PFSK-1 (cell line): Measurements from ENCODE around the gene MAN2B2. TPM values are rescaled to one million over a fixed set of nuclear protein-coding genes. Genes with fewer than 3 reads are reported as not detected.

ENCODE experiments used
- FOXP2 ChIP-seq: optimal IDR thresholded peaks from 2 replicates; pipeline ENCODE3; 2011; ENCODE audit warnings: borderline replicate concordance, control low read depth, inconsistent platforms; ENCODE audit not compliant: insufficient read depth; ENCODE audit errors: extremely low read length, extremely low read depth
- POLR2AphosphoS5 ChIP-seq: IDR thresholded peaks from 2 replicates; pipeline ENCODE4 v1.6.1; 2012; ENCODE audit warnings: low read depth, mild to moderate bottlenecking, control low read depth, low read length, moderate library complexity
- REST ChIP-seq, 2 experiments: IDR thresholded peaks; 2 replicates each; pipeline versions ENCODE4 v1.6.1 to v1.8.0; 2011 to 2012; ENCODE audit warnings: low read depth in 2 of 2, low read length in 2 of 2, control low read depth in 1 of 2, inconsistent platforms in 1 of 2, mild to moderate bottlenecking in 1 of 2, moderate library complexity in 1 of 2; ENCODE audit not compliant: insufficient read depth in 1 of 2
- SIN3A ChIP-seq: IDR thresholded peaks from 2 replicates; pipeline ENCODE4 v1.6.1; 2012; ENCODE audit warnings: mild to moderate bottlenecking, low read length, moderate library complexity, borderline replicate concordance; ENCODE audit not compliant: insufficient read depth
- TAF1 ChIP-seq: IDR thresholded peaks from 2 replicates; pipeline ENCODE4 v1.6.1; 2012; ENCODE audit warnings: low read length, control low read depth, borderline replicate concordance; ENCODE audit not compliant: insufficient read depth
- polyA plus RNA-seq: library from polyadenylated mRNA; unstranded; fragments of >200 nt; gene quantifications from one replicate; pipeline ENCODE4 v1.2.1, GENCODE V29; 2012; ENCODE audit warnings: low read depth, missing spikeins; ENCODE audit not compliant: insufficient read length

MAN2B2 gene
- 15.2 TPM for polyA plus RNA-seq

DNA sequence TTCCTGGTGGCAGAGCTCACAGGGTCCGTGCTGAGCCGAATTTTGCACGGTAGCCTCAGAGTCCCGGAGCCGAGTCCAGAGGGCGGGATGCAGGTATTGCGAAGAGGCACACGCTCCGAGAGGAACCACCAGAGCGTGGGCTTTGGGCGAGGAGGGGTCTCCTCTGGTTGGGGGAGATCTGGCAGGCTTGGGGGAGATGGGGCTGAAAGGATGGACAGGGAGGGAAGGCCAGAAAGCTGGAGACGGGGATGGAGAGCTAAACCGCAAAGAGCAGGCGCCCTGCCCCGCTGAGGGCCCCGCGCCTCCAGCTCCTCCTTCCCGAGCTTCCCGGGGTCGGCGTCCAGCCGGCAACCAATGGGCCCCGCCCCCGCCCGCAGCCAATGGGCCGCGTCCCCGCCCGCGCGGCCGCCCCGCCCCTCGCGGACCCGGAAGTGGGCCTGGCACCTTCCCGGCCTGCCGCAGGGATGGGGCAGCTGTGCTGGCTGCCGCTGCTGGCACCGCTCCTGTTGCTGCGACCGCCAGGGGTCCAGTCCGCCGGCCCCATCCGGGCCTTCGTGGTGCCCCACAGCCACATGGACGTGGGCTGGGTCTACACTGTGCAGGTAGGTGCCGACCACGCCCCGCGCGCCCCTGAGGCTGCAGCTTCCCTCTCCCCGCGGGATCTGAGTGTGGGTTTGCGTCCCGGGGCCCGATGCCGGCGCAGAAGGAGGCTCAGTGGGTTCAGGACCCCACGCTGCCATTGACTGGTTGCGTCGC is at the start of gene MAN2B2:
Gene MAN2B2, plus strand, starts transcription at position 443 of the 756 bp plus-strand sequence. Its CDS starts 22 bp downstream, at position 465.
- TF ChIP-seq SIN3A: no peak
- TF ChIP-seq FOXP2: peak; percentile 6
- no peak for TF ChIP-seq TAF1
- peak; percentile 63 for TF ChIP-seq POLR2AphosphoS5
- no peak for TF ChIP-seq REST (IDR thresholded peaks at IDR 0.05; ENCODE audit: insufficient read depth in 1 of 2, low read depth in 2 of 2, low read length in 2 of 2)

- TF ChIP-seq SIN3A: no peak
- no peak for TF ChIP-seq TAF1
- no peak for TF ChIP-seq FOXP2
- TF ChIP-seq POLR2AphosphoS5: no peak
- no peak for TF ChIP-seq REST (IDR thresholded peaks at IDR 0.05; ENCODE audit: insufficient read depth in 1 of 2, low read depth in 2 of 2, low read length in 2 of 2)
These were observed 49.5 kb upstream of the MAN2B2 start for GRCh38 chr4:6525474-6525873.

- TF ChIP-seq FOXP2: no peak
- TF ChIP-seq TAF1: no peak
- no peak for TF ChIP-seq REST (IDR thresholded peaks at IDR 0.05; ENCODE audit: insufficient read depth in 1 of 2, low read depth in 2 of 2, low read length in 2 of 2)
- TF ChIP-seq POLR2AphosphoS5: no peak
These were observed 48.8 kb upstream of the MAN2B2 start for GRCh38 chr4:6526156-6526555.

- TF ChIP-seq SIN3A (no peak), POLR2AphosphoS5 (no peak), TAF1 (no peak), REST (IDR thresholded peaks at IDR 0.05; ENCODE audit: insufficient read depth in 1 of 2, low read depth in 2 of 2, low read length in 2 of 2) (no peak), FOXP2 (no peak)
These were observed 48.3 kb upstream of the MAN2B2 start for GRCh38 chr4:6526671-6527091.

GRCh38 chr4:6527259-6527658 is 47.7 kb upstream of the MAN2B2 start:
- TF ChIP-seq TAF1 (no peak), POLR2AphosphoS5 (no peak), SIN3A (no peak), REST (IDR thresholded peaks at IDR 0.05; ENCODE audit: insufficient read depth in 1 of 2, low read depth in 2 of 2, low read length in 2 of 2) (no peak), FOXP2 (no peak)
